GM19463 (cell line): ENCODE results near the gene GABBR2.
"Not testable (repeated sequence)": the region's sequence is repeated elsewhere in the genome, so short reads cannot be mapped to it uniquely, and the experiment has no call there.

Experiments used
- ATAC-seq: cut with Tn5 transposase; IDR thresholded peaks from one replicate; pipeline ENCODE4 v1.9.1; 2021; ENCODE audit warnings: mild to moderate bottlenecking, moderate library complexity; ENCODE audit not compliant: unreplicated experiment

GABBR2 gene

GRCh38 chr9:98312365-98312764 lies 396.4 kb downstream of the GABBR2 start:
- ATAC-seq, result peak; percentile 67

GRCh38 chr9:98311541-98311940 lies 397.2 kb downstream of the GABBR2 start:
- no peak for ATAC-seq

GRCh38 chr9:98310752-98311392 lies 397.9 kb downstream of the GABBR2 start:
- no peak for ATAC-seq

- no peak for ATAC-seq
These were observed 402.2 kb downstream of the GABBR2 start for GRCh38 chr9:98306384-98307145.

- ATAC-seq, result no peak
These were observed 404.4 kb downstream of the GABBR2 start for GRCh38 chr9:98304381-98304780.

- no peak for ATAC-seq
These were observed 405.1 kb downstream of the GABBR2 start for GRCh38 chr9:98303633-98304125.

- no peak for ATAC-seq
These were observed 405.6 kb downstream of the GABBR2 start for GRCh38 chr9:98302938-98303632.

- no peak for ATAC-seq
These were observed 406.6 kb downstream of the GABBR2 start for GRCh38 chr9:98302150-98302549.

GRCh38 chr9:98300611-98301010 lies 408.1 kb downstream of the GABBR2 start:
- ATAC-seq, result no peak

GRCh38 chr9:98298476-98298875 lies 410.3 kb downstream of the GABBR2 start:
- no peak for ATAC-seq

GRCh38 chr9:98295824-98296223 lies 412.9 kb downstream of the GABBR2 start:
- ATAC-seq, result no peak

- no peak for ATAC-seq
These were observed 416.9 kb downstream of the GABBR2 start for GRCh38 chr9:98291820-98292219.

GRCh38 chr9:98290411-98290810 lies 418.3 kb downstream of the GABBR2 start:
- no peak for ATAC-seq

- ATAC-seq, result no peak
These were observed 419.0 kb downstream of the GABBR2 start for GRCh38 chr9:98289614-98290201.

- no peak for ATAC-seq
These were observed 419.9 kb downstream of the GABBR2 start for GRCh38 chr9:98288881-98289280.

- no peak for ATAC-seq
These were observed 421.4 kb downstream of the GABBR2 start for GRCh38 chr9:98287384-98287783.

GRCh38 chr9:98285446-98285845 lies 423.3 kb downstream of the GABBR2 start:
- ATAC-seq, result no peak

GRCh38 chr9:98284754-98285153 lies 424.0 kb downstream of the GABBR2 start:
- no peak for ATAC-seq

GRCh38 chr9:98283143-98283542 lies 425.6 kb downstream of the GABBR2 start:
- not testable (repeated sequence) for ATAC-seq

- ATAC-seq, result no peak
These were observed 427.5 kb downstream of the GABBR2 start for GRCh38 chr9:98281281-98281680.

- no peak for ATAC-seq
These were observed 428.2 kb downstream of the GABBR2 start for GRCh38 chr9:98280574-98280973.
